Choroid plexus epithelial cell (primary cell): ENCODE results near the gene FMNL2.
A peak's percentile ranks its signal among the peaks of the same experiment; 100 is the strongest.

Experiments used
- DNase-seq: peaks from one replicate; pipeline ENCODE4 v3.0.0-alpha.2; 2010; ENCODE audit warnings: low read depth
- H3K4me3 ChIP-seq: 2 replicates; pipeline ENCODE4 v1.5.1; 2011; ENCODE audit warnings: low read depth, mild to moderate bottlenecking, control low read depth, low read length, moderate library complexity
- CTCF ChIP-seq: conservative IDR thresholded peaks from 2 replicates; pipeline ENCODE4 v1.5.1; 2011; ENCODE audit warnings: low read depth, mild to moderate bottlenecking, control low read depth, inconsistent platforms, low read length, moderate library complexity

Gene FMNL2

GRCh38 chr2:152560873-152561595, 226.1 kb downstream of the FMNL2 start:
- no peak overlapping the region for H3K4me3 ChIP-seq
- TF ChIP-seq CTCF = no peak

GRCh38 chr2:152562198-152562884, 227.4 kb downstream of the FMNL2 start:
- H3K4me3 ChIP-seq = no peak overlapping the region
- DNase-seq = no peak
- no peak for TF ChIP-seq CTCF

More at GRCh38 chr2:152560873-152561595, 226.1 kb downstream of the FMNL2 start:
- no peak for DNase-seq

- no peak overlapping the region for H3K4me3 ChIP-seq
- TF ChIP-seq CTCF = no peak
- DNase-seq = no peak
These were observed 228.8 kb downstream of the FMNL2 start for GRCh38 chr2:152563764-152564163.

GRCh38 chr2:152564754-152565551, 230.0 kb downstream of the FMNL2 start:
- no peak for DNase-seq
- TF ChIP-seq CTCF = no peak
- no peak overlapping the region for H3K4me3 ChIP-seq

- no peak for DNase-seq
- H3K4me3 ChIP-seq = no peak overlapping the region
- no peak for TF ChIP-seq CTCF
These were observed 231.1 kb downstream of the FMNL2 start for GRCh38 chr2:152565884-152566727.

- TF ChIP-seq CTCF = no peak
- H3K4me3 ChIP-seq = no peak overlapping the region
- DNase-seq = peak; percentile 78
These were observed 231.7 kb downstream of the FMNL2 start for GRCh38 chr2:152566728-152567069.
